ENCODE results near the gene ALG12. TPM values are rescaled to one million over a fixed set of nuclear protein-coding genes. Genes with fewer than 3 reads are reported as not detected.

The ALG12 gene
- total RNA-seq, 1 experiment from 2014 or later: 29.2 TPM

DNA sequence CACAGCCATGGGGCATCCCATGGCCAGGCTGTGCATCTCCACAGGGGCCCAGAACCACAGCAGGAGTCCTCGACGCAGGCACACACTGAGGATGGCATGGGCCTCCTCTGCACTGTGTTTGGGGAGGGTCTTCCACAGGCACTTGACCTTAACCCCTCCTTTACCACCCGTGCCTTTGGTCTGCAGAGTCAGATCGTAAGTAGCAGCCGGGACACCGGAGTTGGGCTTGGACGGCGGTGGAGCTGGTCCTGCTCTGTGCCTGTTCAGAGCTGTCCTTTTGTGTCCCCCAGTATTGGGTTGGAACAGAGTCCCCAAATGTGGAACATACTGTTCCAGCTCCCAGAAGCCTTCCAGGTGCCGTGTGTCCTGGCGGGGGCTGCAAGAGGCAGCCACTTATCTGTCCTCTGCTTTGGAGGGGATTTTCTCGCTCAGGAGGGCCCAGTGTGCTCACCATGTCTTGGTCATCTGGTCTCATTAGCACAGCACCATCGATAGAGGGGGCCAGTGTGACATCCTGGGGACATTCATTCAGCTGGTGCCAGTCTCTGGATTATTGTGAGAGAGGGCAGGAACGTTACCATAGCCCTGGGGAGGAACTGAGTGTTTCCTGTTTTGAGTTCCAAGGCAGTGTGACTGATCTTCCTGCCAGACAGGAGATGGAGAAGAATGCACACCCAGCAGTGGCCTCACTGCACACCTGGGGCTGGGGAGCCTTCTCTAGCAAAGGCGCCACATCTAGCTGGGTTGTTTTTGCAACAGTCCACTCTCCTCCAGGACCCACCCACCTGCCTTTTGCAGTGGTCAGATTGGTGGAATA, 12.6 kb upstream of the ALG12 start (continued):
- no peak for TF ChIP-seq RELA (CRISPR knock-in tag; IDR thresholded peaks at IDR 0.05; ENCODE audit: borderline replicate concordance)
- TF ChIP-seq, protein P1, sequence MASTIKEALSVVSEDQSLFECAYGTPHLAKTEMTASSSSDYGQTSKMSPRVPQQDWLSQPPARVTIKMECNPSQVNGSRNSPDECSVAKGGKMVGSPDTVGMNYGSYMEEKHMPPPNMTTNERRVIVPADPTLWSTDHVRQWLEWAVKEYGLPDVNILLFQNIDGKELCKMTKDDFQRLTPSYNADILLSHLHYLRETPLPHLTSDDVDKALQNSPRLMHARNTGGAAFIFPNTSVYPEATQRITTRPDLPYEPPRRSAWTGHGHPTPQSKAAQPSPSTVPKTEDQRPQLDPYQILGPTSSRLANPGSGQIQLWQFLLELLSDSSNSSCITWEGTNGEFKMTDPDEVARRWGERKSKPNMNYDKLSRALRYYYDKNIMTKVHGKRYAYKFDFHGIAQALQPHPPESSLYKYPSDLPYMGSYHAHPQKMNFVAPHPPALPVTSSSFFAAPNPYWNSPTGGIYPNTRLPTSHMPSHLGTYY (CRISPR knock-in tag; IDR thresholded peaks at IDR 0.05): no peak

DNA sequence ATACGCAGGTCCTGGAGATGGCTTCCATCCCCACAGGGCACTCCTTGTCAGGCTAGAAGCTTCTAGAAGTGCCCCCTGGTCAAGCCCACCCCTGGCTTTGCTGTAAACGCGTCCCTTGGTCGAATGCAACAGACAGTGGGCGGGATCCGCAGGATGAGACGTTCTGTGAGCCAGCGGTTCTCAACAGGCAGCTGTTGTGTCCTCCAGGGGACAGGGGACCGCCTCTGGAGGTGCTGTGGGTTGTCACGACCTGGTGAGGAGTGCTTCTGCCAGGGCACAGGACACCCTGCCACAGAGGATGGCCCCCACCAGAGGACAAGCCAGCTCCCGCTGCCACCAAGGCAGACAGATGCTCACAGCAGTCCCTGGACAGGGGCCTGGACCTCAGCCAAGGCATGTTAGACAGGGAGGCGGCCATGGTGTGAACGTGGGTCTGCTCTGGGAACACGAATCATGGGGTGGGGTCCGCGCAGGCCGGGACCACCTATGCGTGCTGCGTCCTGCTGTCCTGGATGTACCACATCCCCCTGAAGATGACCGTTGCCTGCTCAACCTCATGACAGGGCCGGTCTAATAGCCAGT, 11.8 kb upstream of the ALG12 start:
- Mint-ChIP-seq H3K9me3 (no peaks in the 10 kb centered on the region), H3K36me3 (peaks cover 5% of the 10 kb centered on the region; the same call in 1 of the 2 replicates), H3K27me3 (ENCODE audit: low read depth) (peaks cover 12% of the 10 kb centered on the region), H3K4me3 (no peak overlapping the region), H3K27ac (no peak overlapping the region), H3K4me1 (peaks cover 11% of the 10 kb centered on the region)
- no peak for TF ChIP-seq OVOL2 (CRISPR knock-in tag; IDR thresholded peaks at IDR 0.05; ENCODE audit: borderline replicate concordance)
- TF ChIP-seq SOX15 (CRISPR knock-in tag; IDR thresholded peaks at IDR 0.05): no peak
- TF ChIP-seq CREM (CRISPR knock-in tag; IDR thresholded peaks at IDR 0.05): no peak
- TF ChIP-seq ZNF263 (CRISPR knock-in tag; IDR thresholded peaks at IDR 0.05; ENCODE audit: low read depth): no peak
- TF ChIP-seq, protein P2, sequence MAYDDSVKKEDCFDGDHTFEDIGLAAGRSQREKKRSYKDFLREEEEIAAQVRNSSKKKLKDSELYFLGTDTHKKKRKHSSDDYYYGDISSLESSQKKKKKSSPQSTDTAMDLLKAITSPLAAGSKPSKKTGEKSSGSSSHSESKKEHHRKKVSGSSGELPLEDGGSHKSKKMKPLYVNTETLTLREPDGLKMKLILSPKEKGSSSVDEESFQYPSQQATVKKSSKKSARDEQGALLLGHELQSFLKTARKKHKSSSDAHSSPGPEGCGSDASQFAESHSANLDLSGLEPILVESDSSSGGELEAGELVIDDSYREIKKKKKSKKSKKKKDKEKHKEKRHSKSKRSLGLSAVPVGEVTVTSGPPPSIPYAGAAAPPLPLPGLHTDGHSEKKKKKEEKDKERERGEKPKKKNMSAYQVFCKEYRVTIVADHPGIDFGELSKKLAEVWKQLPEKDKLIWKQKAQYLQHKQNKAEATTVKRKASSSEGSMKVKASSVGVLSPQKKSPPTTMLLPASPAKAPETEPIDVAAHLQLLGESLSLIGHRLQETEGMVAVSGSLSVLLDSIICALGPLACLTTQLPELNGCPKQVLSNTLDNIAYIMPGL (CRISPR knock-in tag; IDR thresholded peaks at IDR 0.05): 0 out of 2 replicates have a peak, but pooled peaks have one; percentile 13
- TF ChIP-seq FOXP1 (CRISPR knock-in tag; IDR thresholded peaks at IDR 0.05; ENCODE audit: borderline replicate concordance): no peak
- TF ChIP-seq ZNF317 (CRISPR knock-in tag; IDR thresholded peaks at IDR 0.05; ENCODE audit: borderline replicate concordance, low read depth): no peak
- no peak for TF ChIP-seq MLX (CRISPR knock-in tag; IDR thresholded peaks at IDR 0.05)
- ChIA-PET POLR2A (interaction anchor here (1.1 kb wide), 1 partner anchor 100 kb away, joined by 4 read pairs; no protein-coding TSS in a partner anchor), CTCF (interaction anchor here (0.5 to 2.8 kb wide), 10 partner anchors 13 to 277 kb away, joined by 3 to 75 read pairs (median 8); no protein-coding TSS in a partner anchor)
- DNase-seq (ENCODE audit: low spot score) (no peak), ATAC-seq (no peak)

GRCh38 chr22:49929211-49929979, 11.2 kb upstream of the ALG12 start:
- ATAC-seq (peak; percentile 87), DNase-seq (ENCODE audit: low spot score) (peak; percentile 78)
- peaks cover 12% of the 10 kb centered on the region for H3K27me3 Mint-ChIP-seq (ENCODE audit: low read depth)
- peaks cover 12% of the 10 kb centered on the region for H3K4me1 Mint-ChIP-seq
- peaks cover 6% of the 10 kb centered on the region; the same call in 1 of the 2 replicates for H3K36me3 Mint-ChIP-seq
- H3K4me3 Mint-ChIP-seq: peak overlapping the region; percentile 33
- ChIA-PET CTCF (interaction anchor here (1.8 to 2.8 kb wide), 4 partner anchors 33 to 162 kb away, joined by 7 to 75 read pairs (median 10); no protein-coding TSS in a partner anchor), POLR2A (interaction anchor here (1.1 kb wide), 1 partner anchor 101 kb away, joined by 4 read pairs; no protein-coding TSS in a partner anchor)
- H3K9me3 Mint-ChIP-seq: no peaks in the 10 kb centered on the region
- H3K27ac Mint-ChIP-seq: no peak overlapping the region
- peak; percentile 81; the same call in 1 of the 2 replicates for TF ChIP-seq ZNF121 (CRISPR knock-in tag; IDR thresholded peaks at IDR 0.05)
- peak; percentile 21; the same call in 1 of the 2 replicates for TF ChIP-seq ZNF423 (CRISPR knock-in tag; IDR thresholded peaks at IDR 0.05)
- TF ChIP-seq SP1 (CRISPR knock-in tag; conservative IDR thresholded peaks at IDR 0.05): peak; percentile 18; the same call in 1 of the 2 replicates
- TF ChIP-seq, protein P2 (CRISPR knock-in tag; IDR thresholded peaks at IDR 0.05): no peak
- no peak for TF ChIP-seq ATF1 (CRISPR knock-in tag; IDR thresholded peaks at IDR 0.05)
- TF ChIP-seq CTCF (IDR thresholded peaks at IDR 0.05): peak; percentile 90

All from WTC11 (cell line).